Measurements from ENCODE around the gene SCYL3.
"Not testable (repeated sequence)": the region's sequence is repeated elsewhere in the genome, so short reads cannot be mapped to it uniquely, and the experiment has no call there.

- not testable (repeated sequence) for TF ChIP-seq CTCF (IDR thresholded peaks at IDR 0.05; ENCODE audit: low read length); EZH2 (optimal IDR thresholded peaks at IDR 0.05; ENCODE audit: low read depth, low read length); EZH2phosphoT487 (IDR thresholded peaks at IDR 0.05; ENCODE audit: low read length)
These were observed 21.7 kb downstream of the SCYL3 start for GRCh38 chr1:169871988-169872387.
